T-helper 1 cell (primary cell): ENCODE results near the gene APOL2.
"Not testable (repeated sequence)": the region's sequence is repeated elsewhere in the genome, so short reads cannot be mapped to it uniquely, and the experiment has no call there.

Experiments
- DNase-seq, 5 donors: peaks; one replicate each; pipeline ENCODE4 v3.0.0-alpha.2; 2012 to 2020

APOL2 gene

GRCh38 chr22:36238373-36239149 is 766 bp downstream of the APOL2 start:
- no peak for DNase-seq

- peak in 1 of 5 donors; percentile 40 for DNase-seq
Measured at GRCh38 chr22:36237462-36238372, 1.6 kb downstream of the APOL2 start.

- DNase-seq: no peak
Measured at GRCh38 chr22:36236388-36237319, 2.7 kb downstream of the APOL2 start.

- DNase-seq: no peak
Measured at GRCh38 chr22:36235585-36235984, 3.7 kb downstream of the APOL2 start.

GRCh38 chr22:36234919-36235318 is 4.4 kb downstream of the APOL2 start:
- DNase-seq: no peak

DNA sequence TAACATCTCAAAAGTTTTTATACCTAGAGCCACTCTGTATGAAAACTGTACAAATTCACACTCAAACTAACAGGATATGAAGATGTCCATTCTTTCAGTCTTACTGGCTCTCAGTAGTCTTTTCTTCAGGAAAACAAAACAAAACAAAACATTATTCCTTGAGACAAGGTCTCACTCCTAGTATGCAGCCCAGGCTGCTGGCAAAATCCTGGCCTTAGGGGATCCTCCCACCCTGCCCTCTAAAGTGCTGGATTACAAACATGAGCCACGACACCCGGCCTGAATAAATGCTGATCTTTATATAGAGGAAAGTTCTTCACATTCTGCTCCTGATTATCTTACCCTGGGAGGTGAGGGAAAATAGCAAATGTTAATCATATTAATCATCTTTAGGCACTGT is 5.1 kb downstream of the APOL2 start:
- DNase-seq: no peak

- DNase-seq: no peak
Measured at GRCh38 chr22:36233796-36234195, 5.5 kb downstream of the APOL2 start.

DNA sequence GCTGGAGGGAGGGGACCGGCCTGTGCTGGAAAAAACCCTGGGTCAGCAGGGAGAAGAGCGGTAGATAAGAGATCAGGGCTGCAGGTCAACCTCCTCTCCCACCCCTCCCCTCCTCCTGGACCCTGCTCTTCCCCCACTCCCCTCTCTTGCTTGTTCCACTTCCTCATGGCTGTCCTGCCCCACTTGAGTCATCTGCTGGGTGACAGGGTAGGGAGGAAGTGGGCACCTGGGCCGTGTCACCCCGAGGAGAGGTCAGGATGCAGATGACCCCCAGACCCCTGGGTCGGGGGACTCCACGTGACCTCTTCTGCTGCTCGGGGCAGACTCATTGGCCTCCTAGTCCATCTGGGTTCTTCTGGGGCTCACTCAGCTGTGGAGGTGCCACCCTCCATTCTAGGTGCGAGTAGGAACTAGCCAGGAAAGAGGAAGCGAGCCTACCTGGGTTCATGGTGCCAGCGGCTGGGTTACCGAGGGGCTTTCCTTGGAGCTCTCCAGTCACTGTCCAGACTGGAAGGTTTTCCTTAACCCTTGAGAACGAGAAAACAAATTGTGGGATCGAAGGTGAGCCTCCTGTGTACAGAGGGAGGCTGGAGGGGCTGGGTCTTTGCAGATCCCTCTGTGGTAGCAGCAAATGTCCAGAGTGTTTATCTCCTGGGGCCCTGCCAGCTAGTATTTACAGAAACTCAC is 6.5 kb downstream of the APOL2 start:
- DNase-seq: no peak

GRCh38 chr22:36231051-36231450 is 8.3 kb downstream of the APOL2 start:
- DNase-seq: not testable (repeated sequence)

- DNase-seq: not testable (repeated sequence)
Measured at GRCh38 chr22:36229649-36230048, 9.7 kb downstream of the APOL2 start.

- DNase-seq: no peak
Measured at GRCh38 chr22:36228944-36229343, 10.4 kb downstream of the APOL2 start.

- DNase-seq: not testable (repeated sequence)
Measured at GRCh38 chr22:36228369-36228768, 11.0 kb downstream of the APOL2 start.

DNA sequence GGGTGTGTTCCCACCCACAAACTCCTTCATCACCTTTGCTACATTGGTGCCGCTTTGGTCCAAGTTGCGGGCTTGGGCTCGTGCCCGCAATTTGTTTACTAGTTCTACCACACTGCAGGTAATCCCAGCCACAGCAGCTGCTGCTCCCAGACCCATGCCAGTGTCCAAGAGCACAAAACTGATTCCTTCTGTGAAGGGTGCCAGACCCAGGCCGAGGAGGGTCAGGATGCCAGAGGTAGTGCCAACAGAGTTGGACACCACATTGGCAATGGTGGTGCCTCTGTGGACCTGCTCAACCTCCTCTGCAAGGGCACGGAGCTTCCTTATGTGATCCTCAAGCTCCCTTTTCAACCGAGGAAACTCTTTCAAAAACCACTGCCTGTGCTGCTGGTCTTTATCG is 11.5 kb downstream of the APOL2 start:
- DNase-seq: no peak

- DNase-seq: no peak
Measured at GRCh38 chr22:36227396-36227795, 11.9 kb downstream of the APOL2 start.

DNA sequence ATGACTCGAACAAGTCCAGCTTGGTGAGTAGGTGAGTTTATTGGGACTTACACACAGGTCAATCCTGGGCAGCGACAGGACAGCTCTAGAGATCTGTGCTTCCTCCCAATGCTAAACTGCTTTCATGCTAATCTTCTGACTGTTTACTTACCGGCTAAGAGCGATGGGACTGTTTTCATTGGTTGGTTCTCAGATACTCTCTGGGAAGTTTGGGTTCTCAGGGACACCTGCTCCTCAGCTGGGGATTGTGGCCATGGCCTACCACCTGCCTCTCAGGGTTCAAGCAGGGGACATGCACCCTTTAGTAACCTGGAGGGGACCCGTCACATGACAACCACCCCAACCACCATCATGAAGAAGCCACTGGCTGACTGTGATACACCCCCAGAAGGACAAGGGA is 13.1 kb downstream of the APOL2 start:
- no peak for DNase-seq

GRCh38 chr22:36225333-36225922 is 13.9 kb downstream of the APOL2 start:
- DNase-seq: no peak

DNA sequence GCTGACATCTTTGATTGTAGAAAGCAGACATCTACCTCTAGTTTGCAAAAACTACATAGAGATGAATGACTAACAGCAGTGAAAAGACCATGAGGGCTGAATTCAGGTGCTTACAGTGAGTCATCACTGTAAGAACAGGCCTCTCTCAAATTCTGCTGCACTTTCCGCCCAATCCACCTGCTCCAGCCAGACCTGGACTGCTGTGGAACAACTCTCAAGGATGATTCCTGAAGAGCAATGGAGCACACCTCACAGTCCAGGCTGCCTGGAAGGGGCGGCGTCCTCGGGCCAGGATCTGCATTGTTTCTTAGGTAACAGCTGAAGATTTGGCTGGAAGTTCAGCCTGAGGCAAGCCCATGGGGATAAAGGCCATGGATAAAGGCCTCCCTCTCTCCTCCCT is 15.1 kb downstream of the APOL2 start:
- no peak for DNase-seq

GRCh38 chr22:36223504-36223903 is 15.8 kb downstream of the APOL2 start:
- DNase-seq: no peak

- DNase-seq: no peak
Measured at GRCh38 chr22:36222887-36223450, 16.4 kb downstream of the APOL2 start.

GRCh38 chr22:36221799-36222751 is 17.3 kb downstream of the APOL2 start:
- DNase-seq: peak in 3 of 5 donors; percentile 23 to 38 (median 25)
